WTC11 (cell line): Measurements from ENCODE around the gene GSTM2. TPM values are rescaled to one million over a fixed set of nuclear protein-coding genes. Genes with fewer than 3 reads are reported as not detected.

ENCODE experiments used
- ATAC-seq: fragments of 200-7000 bp; cut with Tn5 transposase; 2 replicates; pipeline ENCODE4 v1.10.0; 2021; ENCODE audit warnings: mild to moderate bottlenecking, moderate library complexity
- CTCF ChIA-PET: fragments of 300-600 bp; sonication (Branson Sonifier 250); formaldehyde crosslinking; loops from one replicate; lab custom pipeline; 2021; ENCODE audit warnings: antibody characterized with exemption; lab: Charles Lee
- POLR2A ChIA-PET: fragments of 350-600 bp; sonication (Branson Sonifier 250); formaldehyde crosslinking; loops from one replicate; lab custom pipeline; 2021; ENCODE audit warnings: antibody characterized with exemption; lab: Charles Lee
- DNase-seq: peaks from one replicate; pipeline ENCODE4 v3.0.0; 2021; ENCODE audit warnings: low spot score
- H3K27ac Mint-ChIP-seq: 2 replicates; pipeline ENCODE4 v1.8.0; 2021; ENCODE audit warnings: mixed read lengths
- H3K27me3 Mint-ChIP-seq: 2 replicates; pipeline ENCODE4 v1.8.0; 2021; ENCODE audit warnings: low read depth, mild to moderate bottlenecking, moderate library complexity, mixed read lengths
- H3K36me3 Mint-ChIP-seq: 2 replicates; pipeline ENCODE4 v1.8.0; 2021; ENCODE audit warnings: mixed read lengths
- H3K4me1 Mint-ChIP-seq: 2 replicates; pipeline ENCODE4 v1.8.0; 2022; ENCODE audit warnings: mixed read lengths
- H3K4me3 Mint-ChIP-seq: 2 replicates; pipeline ENCODE4 v1.8.0; 2021; ENCODE audit warnings: mild to moderate bottlenecking, moderate library complexity, mixed read lengths
- H3K9me3 Mint-ChIP-seq: 2 replicates; pipeline ENCODE4 v1.8.0; 2021; ENCODE audit warnings: mixed read lengths
- AR ChIP-seq: fragments of 250-450 bp; sonication (Bioruptor Pico); IDR thresholded peaks from 2 replicates; pipeline ENCODE4 v1.9.0; 2021; ENCODE audit warnings: mild to moderate bottlenecking
- CDX4 ChIP-seq: fragments of 250-450 bp; sonication (Bioruptor Pico); IDR thresholded peaks from 2 replicates; pipeline ENCODE4 v1.9.0; 2021; ENCODE audit warnings: moderate library complexity, mild to moderate bottlenecking, inconsistent platforms, borderline replicate concordance
- GRHL2 ChIP-seq: fragments of 250-450 bp; sonication (Bioruptor Pico); IDR thresholded peaks from 2 replicates; pipeline ENCODE4 v1.8.0; 2022; ENCODE audit warnings: mild to moderate bottlenecking, moderate library complexity; ENCODE audit not compliant: insufficient replicate concordance, severe bottlenecking
- JAZF1 ChIP-seq: fragments of 250-450 bp; sonication (Bioruptor Pico); IDR thresholded peaks from 2 replicates; pipeline ENCODE4 v1.9.0; 2021; ENCODE audit warnings: moderate library complexity, mild to moderate bottlenecking, inconsistent platforms
- MYBL2 ChIP-seq: sonication (generic); formaldehyde crosslinking; IDR thresholded peaks from 2 replicates; pipeline ENCODE4 v1.8.1; 2023; ENCODE audit warnings: mild to moderate bottlenecking, moderate library complexity, missing genetic modification reagents
- NFYB ChIP-seq: sonication (generic); formaldehyde crosslinking; conservative IDR thresholded peaks from 2 replicates; pipeline ENCODE4 v1.8.0; 2022; ENCODE audit warnings: low read depth, missing genetic modification reagents
- NR1H2 ChIP-seq: sonication (generic); formaldehyde crosslinking; IDR thresholded peaks from 2 replicates; pipeline ENCODE4 v1.9.0; 2021; ENCODE audit warnings: mild to moderate bottlenecking, moderate library complexity, missing genetic modification reagents
- NR2C2 ChIP-seq: sonication (generic); formaldehyde crosslinking; IDR thresholded peaks from 2 replicates; pipeline ENCODE4 v1.8.0; 2022; ENCODE audit warnings: mild to moderate bottlenecking, missing genetic modification reagents
- PRRX2 ChIP-seq: fragments of 250-450 bp; sonication (Bioruptor Pico); IDR thresholded peaks from 2 replicates; pipeline ENCODE4 v1.8.0; 2021; ENCODE audit warnings: mild to moderate bottlenecking
- SOX15 ChIP-seq: fragments of 250-450 bp; sonication (Bioruptor Pico); IDR thresholded peaks from 2 replicates; pipeline ENCODE4 v1.9.0; 2021; ENCODE audit warnings: mild to moderate bottlenecking
- TEAD1 ChIP-seq: sonication (generic); formaldehyde crosslinking; IDR thresholded peaks from 2 replicates; pipeline ENCODE4 v1.8.0; 2022; ENCODE audit warnings: mild to moderate bottlenecking, missing genetic modification reagents
- USF2 ChIP-seq: sonication (generic); formaldehyde crosslinking; IDR thresholded peaks from 2 replicates; pipeline ENCODE4 v1.8.1; 2023; ENCODE audit warnings: mild to moderate bottlenecking, missing genetic modification reagents, moderate library complexity
- ZNF121 ChIP-seq: sonication (generic); formaldehyde crosslinking; IDR thresholded peaks from 2 replicates; pipeline ENCODE4 v1.8.0; 2023; ENCODE audit warnings: missing genetic modification reagents
- ZNF263 ChIP-seq: sonication (generic); formaldehyde crosslinking; IDR thresholded peaks from 2 replicates; pipeline ENCODE4 v1.8.1; 2022; ENCODE audit warnings: low read depth, mild to moderate bottlenecking, moderate library complexity, missing genetic modification reagents
- ZNF416 ChIP-seq: fragments of 250-450 bp; sonication (Bioruptor Pico); IDR thresholded peaks from 2 replicates; pipeline ENCODE4 v1.9.0; 2021; ENCODE audit warnings: mild to moderate bottlenecking, inconsistent platforms
- total RNA-seq: library from RNA; stranded (reverse); gene quantifications from 3 replicates; pipeline ENCODE4 v1.2.3, GENCODE V29; 2021
- TF ChIP-seq, protein P1 (sequence below): sonication (generic); formaldehyde crosslinking; IDR thresholded peaks from 2 replicates; pipeline ENCODE4 v1.8.0; 2022; ENCODE audit warnings: mild to moderate bottlenecking, missing genetic modification reagents
- TF ChIP-seq, protein P2 (sequence below): fragments of 200-600 bp; IDR thresholded peaks from 2 replicates; pipeline ENCODE4 v1.8.0; 2022; ENCODE audit warnings: antibody characterized with exemption
- TF ChIP-seq, protein P3 (sequence below): sonication (generic); formaldehyde crosslinking; IDR thresholded peaks from 2 replicates; pipeline ENCODE4 v1.8.1; 2023; ENCODE audit warnings: mild to moderate bottlenecking, missing genetic modification reagents
- TF ChIP-seq, protein P4 (sequence below): sonication (generic); formaldehyde crosslinking; IDR thresholded peaks from 2 replicates; pipeline ENCODE4 v1.8.1; 2023; ENCODE audit warnings: mild to moderate bottlenecking, missing genetic modification reagents, moderate library complexity
- TF ChIP-seq, protein P5 (sequence below): sonication (generic); formaldehyde crosslinking; conservative IDR thresholded peaks from 2 replicates; pipeline ENCODE4 v1.8.1; 2022; ENCODE audit warnings: mild to moderate bottlenecking, missing genetic modification reagents

The GSTM2 gene
- total RNA-seq, 1 experiment from 2014 or later: 12.9 TPM

DNA sequence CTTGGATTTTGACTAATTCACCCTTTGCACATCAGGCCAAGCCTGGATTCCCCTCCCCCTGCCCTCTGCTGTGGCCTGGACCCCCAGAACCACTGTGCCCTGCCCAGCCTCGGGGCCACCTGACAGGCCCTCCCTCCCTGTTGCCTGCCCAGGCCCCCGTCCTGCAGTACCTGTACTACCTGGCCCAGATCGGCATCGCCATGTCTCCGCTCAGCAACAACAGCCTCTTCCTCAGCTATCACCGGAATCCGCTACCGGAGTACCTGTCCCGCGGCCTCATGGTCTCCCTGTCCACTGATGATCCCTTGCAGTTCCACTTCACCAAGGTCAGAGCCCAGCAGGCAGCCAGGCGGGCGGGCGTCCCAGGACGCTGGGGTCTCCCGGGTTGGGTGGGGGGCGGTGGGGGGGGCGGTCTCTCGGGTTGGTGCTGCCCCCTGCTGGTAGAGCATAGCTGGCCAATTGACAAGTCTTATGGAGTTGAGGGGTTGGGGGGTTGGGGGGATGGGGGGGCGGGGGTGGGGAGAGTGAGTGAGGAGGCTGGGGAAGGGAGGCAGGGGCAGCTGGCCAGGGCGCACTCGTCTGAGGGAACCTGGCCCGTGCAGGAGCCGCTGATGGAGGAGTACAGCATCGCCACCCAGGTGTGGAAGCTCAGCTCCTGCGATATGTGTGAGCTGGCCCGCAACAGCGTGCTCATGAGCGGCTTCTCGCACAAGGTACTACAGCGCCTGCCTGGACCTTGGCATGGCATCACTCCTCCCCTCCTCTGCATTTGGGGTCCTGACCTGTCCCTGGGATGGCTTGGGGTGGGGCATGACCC is 37.6 kb upstream of the GSTM2 start:
- peak; percentile 23 for ATAC-seq
- ChIA-PET CTCF (interaction anchor here (0.5 to 4.6 kb wide), 46 partner anchors 8 to 458 kb away, joined by 3 to 100 read pairs (median 6); partner anchors contain the start of genes AHCYL1, AMIGO1, AMPD2 and EPS8L3), POLR2A (interaction anchor here (0.5 kb wide), 1 partner anchor 66 kb away, joined by 3 read pairs; no protein-coding TSS in a partner anchor)
- no peak overlapping the region for H3K4me3 Mint-ChIP-seq
- H3K4me1 Mint-ChIP-seq: peaks cover 17% of the 10 kb centered on the region
- no peaks in the 10 kb centered on the region for H3K9me3 Mint-ChIP-seq
- H3K27ac Mint-ChIP-seq: peak overlapping the region; percentile 57; the same call in 1 of the 2 replicates
- peaks cover 30% of the 10 kb centered on the region for H3K36me3 Mint-ChIP-seq
- H3K27me3 Mint-ChIP-seq: no peaks in the 10 kb centered on the region
- TF ChIP-seq NR1H2 (no peak), SOX15 (CRISPR knock-in tag) (no peak)
- TF ChIP-seq, protein P1, sequence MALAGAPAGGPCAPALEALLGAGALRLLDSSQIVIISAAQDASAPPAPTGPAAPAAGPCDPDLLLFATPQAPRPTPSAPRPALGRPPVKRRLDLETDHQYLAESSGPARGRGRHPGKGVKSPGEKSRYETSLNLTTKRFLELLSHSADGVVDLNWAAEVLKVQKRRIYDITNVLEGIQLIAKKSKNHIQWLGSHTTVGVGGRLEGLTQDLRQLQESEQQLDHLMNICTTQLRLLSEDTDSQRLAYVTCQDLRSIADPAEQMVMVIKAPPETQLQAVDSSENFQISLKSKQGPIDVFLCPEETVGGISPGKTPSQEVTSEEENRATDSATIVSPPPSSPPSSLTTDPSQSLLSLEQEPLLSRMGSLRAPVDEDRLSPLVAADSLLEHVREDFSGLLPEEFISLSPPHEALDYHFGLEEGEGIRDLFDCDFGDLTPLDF (CRISPR knock-in tag): no peak
- TF ChIP-seq, protein P2, sequence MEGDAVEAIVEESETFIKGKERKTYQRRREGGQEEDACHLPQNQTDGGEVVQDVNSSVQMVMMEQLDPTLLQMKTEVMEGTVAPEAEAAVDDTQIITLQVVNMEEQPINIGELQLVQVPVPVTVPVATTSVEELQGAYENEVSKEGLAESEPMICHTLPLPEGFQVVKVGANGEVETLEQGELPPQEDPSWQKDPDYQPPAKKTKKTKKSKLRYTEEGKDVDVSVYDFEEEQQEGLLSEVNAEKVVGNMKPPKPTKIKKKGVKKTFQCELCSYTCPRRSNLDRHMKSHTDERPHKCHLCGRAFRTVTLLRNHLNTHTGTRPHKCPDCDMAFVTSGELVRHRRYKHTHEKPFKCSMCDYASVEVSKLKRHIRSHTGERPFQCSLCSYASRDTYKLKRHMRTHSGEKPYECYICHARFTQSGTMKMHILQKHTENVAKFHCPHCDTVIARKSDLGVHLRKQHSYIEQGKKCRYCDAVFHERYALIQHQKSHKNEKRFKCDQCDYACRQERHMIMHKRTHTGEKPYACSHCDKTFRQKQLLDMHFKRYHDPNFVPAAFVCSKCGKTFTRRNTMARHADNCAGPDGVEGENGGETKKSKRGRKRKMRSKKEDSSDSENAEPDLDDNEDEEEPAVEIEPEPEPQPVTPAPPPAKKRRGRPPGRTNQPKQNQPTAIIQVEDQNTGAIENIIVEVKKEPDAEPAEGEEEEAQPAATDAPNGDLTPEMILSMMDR: peak; percentile 56; the same call in 1 of the 2 replicates
- peak; percentile 67 for DNase-seq

DNA sequence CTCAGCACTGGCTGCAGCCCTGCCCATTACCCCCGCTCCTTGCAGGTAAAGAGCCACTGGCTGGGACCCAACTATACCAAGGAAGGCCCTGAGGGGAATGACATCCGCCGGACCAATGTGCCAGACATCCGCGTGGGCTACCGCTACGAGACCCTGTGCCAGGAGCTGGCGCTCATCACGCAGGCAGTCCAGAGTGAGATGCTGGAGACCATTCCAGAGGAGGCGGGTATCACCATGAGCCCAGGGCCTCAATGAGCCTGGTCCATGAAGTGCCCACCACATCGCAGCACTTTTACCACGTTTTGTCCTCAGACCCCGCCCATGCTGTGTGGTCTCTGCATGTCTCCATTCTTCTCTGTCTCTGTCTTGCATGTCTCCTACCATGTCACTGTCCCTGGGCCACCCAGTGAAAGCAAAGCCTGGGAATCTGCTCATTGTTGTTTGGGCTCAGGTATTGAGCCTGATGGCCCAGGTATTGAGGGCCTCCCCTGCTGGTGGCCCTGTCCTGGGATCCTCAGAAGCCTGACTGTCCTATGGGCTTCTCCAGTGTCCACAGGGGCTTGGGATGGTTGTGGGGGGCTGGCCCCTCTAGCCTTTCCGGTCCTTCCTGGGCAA is 36.9 kb upstream of the GSTM2 start:
- ChIA-PET CTCF (interaction anchor here (0.6 to 4.6 kb wide), 43 partner anchors 9 to 457 kb away, joined by 3 to 100 read pairs (median 6); partner anchors contain the start of genes AHCYL1, AMIGO1, AMPD2 and EPS8L3), POLR2A (interaction anchor here (0.5 kb wide), 1 partner anchor 67 kb away, joined by 3 read pairs; no protein-coding TSS in a partner anchor)
- ATAC-seq (no peak), DNase-seq (no peak)
- Mint-ChIP-seq H3K27ac (no peak overlapping the region), H3K36me3 (peaks cover 30% of the 10 kb centered on the region), H3K4me3 (no peak overlapping the region), H3K9me3 (no peaks in the 10 kb centered on the region), H3K4me1 (peaks cover 18% of the 10 kb centered on the region), H3K27me3 (no peaks in the 10 kb centered on the region)
- no peak for TF ChIP-seq GRHL2
- TF ChIP-seq, protein P3, sequence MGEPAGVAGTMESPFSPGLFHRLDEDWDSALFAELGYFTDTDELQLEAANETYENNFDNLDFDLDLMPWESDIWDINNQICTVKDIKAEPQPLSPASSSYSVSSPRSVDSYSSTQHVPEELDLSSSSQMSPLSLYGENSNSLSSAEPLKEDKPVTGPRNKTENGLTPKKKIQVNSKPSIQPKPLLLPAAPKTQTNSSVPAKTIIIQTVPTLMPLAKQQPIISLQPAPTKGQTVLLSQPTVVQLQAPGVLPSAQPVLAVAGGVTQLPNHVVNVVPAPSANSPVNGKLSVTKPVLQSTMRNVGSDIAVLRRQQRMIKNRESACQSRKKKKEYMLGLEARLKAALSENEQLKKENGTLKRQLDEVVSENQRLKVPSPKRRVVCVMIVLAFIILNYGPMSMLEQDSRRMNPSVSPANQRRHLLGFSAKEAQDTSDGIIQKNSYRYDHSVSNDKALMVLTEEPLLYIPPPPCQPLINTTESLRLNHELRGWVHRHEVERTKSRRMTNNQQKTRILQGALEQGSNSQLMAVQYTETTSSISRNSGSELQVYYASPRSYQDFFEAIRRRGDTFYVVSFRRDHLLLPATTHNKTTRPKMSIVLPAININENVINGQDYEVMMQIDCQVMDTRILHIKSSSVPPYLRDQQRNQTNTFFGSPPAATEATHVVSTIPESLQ (CRISPR knock-in tag): no peak
- TF ChIP-seq USF2: no peak
- no peak for TF ChIP-seq AR (CRISPR knock-in tag)
- TF ChIP-seq, protein P4, sequence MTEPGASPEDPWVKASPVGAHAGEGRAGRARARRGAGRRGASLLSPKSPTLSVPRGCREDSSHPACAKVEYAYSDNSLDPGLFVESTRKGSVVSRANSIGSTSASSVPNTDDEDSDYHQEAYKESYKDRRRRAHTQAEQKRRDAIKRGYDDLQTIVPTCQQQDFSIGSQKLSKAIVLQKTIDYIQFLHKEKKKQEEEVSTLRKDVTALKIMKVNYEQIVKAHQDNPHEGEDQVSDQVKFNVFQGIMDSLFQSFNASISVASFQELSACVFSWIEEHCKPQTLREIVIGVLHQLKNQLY (CRISPR knock-in tag): no peak
- TF ChIP-seq MYBL2 (CRISPR knock-in tag): no peak
- no peak for TF ChIP-seq CDX4 (CRISPR knock-in tag)
- no peak for TF ChIP-seq ZNF416
- TF ChIP-seq TEAD1: no peak
- TF ChIP-seq, protein P5, sequence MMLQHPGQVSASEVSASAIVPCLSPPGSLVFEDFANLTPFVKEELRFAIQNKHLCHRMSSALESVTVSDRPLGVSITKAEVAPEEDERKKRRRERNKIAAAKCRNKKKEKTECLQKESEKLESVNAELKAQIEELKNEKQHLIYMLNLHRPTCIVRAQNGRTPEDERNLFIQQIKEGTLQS (CRISPR knock-in tag): no peak
- TF ChIP-seq ZNF121 (CRISPR knock-in tag): no peak
- no peak for TF ChIP-seq NR2C2
- TF ChIP-seq PRRX2 (CRISPR knock-in tag): no peak
- no peak for TF ChIP-seq NFYB
- no peak for TF ChIP-seq ZNF263 (CRISPR knock-in tag)
- TF ChIP-seq JAZF1 (CRISPR knock-in tag): no peak
